ENCODE data around the gene EPHX1.

- TF ChIP-seq CTCF (IDR thresholded peaks at IDR 0.05) (no peak), POLR2A (IDR thresholded peaks at IDR 0.05; ENCODE audit: low read depth) (no peak), POLR2AphosphoS5 (IDR thresholded peaks at IDR 0.05) (no peak), EP300 (IDR thresholded peaks at IDR 0.05) (no peak)
Measured at GRCh38 chr1:225778337-225778669, 31.6 kb upstream of the EPHX1 start.
